Measurements from ENCODE around the gene ADAP1.
"Not testable (repeated sequence)": the region's sequence is repeated elsewhere in the genome, so short reads cannot be mapped to it uniquely, and the experiment has no call there.

Gene ADAP1

DNA sequence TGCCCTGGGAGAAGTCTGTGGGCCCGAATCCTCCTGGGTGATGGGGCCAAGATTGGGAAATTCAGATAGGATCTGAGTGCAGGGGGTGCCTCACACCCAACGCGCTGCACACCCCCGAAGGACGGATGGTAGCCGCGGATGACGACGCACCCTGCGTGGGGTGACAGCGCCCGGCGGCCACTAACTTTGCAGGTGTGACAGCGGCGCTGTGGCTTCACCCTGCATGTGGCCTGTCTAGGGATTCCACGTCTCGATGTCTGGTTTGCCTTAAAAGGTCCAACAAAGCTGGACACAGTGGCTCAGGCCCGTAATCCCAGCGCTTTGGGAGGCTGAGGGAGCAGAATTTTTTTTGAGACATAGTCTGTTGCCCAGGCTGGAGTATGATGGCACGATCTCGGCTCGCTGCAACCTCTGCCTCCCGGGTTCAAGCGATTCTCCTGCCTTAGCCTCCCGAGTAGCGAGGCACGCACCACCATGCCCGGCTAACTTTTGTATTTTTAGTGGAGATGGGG lies 18.6 kb downstream of the ADAP1 start:
- DNase-seq (ENCODE audit: low spot score), result no peak
- Mint-ChIP-seq H3K4me3 (peak overlapping the region; percentile 29), H3K36me3 (ENCODE audit: low read depth) (peaks cover 6% of the 10 kb centered on the region), H3K9me3 (peaks cover 13% of the 10 kb centered on the region), H3K27ac (peak overlapping the region; percentile 41), H3K4me1 (ENCODE audit: low read depth) (peaks cover 12% of the 10 kb centered on the region), H3K27me3 (ENCODE audit: low read depth) (peaks cover under 1% of the 10 kb centered on the region)

DNA sequence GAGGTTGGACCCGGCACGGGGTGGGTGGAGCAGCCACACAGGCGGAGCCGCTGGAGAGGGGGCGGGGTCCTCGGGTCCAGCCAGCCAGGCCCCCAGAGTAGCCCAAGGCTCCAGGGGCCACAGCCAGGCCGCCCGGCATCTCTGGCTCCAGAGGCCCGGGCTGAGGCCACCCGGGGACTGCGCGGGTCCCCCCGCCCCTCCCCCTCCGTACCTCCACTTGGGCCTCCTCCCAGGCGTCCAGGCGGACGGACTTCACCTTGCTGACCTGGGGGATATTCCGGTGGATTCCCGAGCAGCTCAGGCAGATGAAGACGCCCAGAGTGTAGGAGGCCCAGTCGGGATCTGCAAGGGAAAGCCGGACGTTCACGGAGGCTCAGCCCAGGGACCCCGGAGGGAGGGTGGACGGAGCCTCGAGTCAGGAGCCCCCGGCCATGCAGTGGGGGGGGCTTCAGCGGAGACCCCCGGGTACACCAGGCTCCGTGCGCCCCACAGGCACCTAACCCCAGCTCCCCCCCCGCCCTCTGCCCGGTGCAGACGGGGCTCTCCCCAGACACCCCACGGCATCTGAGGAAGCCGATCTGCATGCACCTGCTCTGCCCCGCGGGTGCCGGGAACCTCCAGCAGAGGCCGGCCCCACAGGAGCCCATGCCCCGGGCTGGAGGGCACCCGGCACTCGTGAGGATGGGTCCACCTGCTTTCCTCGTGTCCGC lies 19.2 kb downstream of the ADAP1 start:
- Mint-ChIP-seq H3K27ac (no peak overlapping the region), H3K9me3 (peaks cover 7% of the 10 kb centered on the region), H3K27me3 (ENCODE audit: low read depth) (no peaks in the 10 kb centered on the region), H3K36me3 (ENCODE audit: low read depth) (peaks cover 6% of the 10 kb centered on the region), H3K4me3 (no peak overlapping the region), H3K4me1 (ENCODE audit: low read depth) (peaks cover 7% of the 10 kb centered on the region)
- no peak for DNase-seq (ENCODE audit: low spot score)

DNA sequence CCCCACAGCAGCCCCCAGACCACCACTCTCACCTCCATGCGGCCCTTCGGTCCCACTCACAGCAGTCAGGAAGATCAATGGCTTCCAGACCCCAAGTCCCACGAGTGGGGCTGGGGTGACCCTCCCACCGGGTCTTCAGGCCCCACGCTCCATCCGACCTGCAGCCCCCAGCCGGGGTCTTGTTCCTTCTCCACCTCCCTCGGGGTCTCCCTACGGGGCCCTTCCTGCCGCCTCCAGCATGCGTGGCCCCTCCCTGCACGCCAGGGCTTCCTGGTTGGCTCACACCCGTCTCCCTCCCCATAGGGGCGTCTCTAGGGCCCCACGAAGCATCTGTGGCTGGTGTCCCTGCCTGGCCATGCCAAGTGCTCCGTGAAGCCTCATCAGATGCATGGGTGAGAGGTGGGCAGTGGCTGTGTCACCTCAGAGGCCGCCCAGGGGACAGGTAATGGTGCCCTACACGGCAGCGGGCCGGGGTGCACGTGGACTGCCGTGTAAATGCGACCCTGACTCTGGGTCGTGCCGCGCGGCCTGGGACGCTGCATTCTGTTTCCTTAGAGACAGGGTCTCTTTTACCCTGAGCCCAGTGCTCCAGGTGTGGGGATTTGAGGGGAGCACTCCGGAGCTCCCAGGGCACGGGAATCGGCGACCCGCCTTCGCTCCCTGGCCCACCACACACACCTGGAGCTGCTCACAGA lies 19.9 kb downstream of the ADAP1 start:
- Mint-ChIP-seq H3K36me3 (ENCODE audit: low read depth) (peaks cover 3% of the 10 kb centered on the region), H3K27ac (no peak overlapping the region), H3K4me3 (no peak overlapping the region), H3K4me1 (ENCODE audit: low read depth) (peaks cover 10% of the 10 kb centered on the region), H3K9me3 (no peaks in the 10 kb centered on the region), H3K27me3 (ENCODE audit: low read depth) (no peaks in the 10 kb centered on the region)
- no peak for DNase-seq (ENCODE audit: low spot score)

DNA sequence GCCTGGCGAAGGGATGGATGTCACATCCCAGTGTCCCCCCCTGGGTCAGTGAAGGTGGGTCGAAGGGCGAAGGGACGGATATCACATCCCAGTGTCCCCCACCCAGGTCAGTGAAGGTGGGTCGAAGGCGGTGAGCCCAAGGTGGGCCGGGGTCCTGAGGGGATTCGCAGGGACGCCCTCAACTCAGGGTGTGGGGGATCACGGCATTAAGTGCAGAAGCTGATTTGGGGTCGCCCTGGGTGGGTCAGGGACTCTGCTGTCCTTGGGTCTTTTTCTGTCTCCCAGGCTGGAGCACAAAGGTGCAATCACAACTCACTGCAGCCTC lies 21.9 kb downstream of the ADAP1 start:
- Mint-ChIP-seq H3K4me3 (no peak overlapping the region), H3K27me3 (ENCODE audit: low read depth) (no peaks in the 10 kb centered on the region), H3K9me3 (no peaks in the 10 kb centered on the region), H3K4me1 (ENCODE audit: low read depth) (peaks cover 20% of the 10 kb centered on the region), H3K36me3 (ENCODE audit: low read depth) (peaks cover 9% of the 10 kb centered on the region), H3K27ac (no peak overlapping the region)
- DNase-seq (ENCODE audit: low spot score), result no peak

DNA sequence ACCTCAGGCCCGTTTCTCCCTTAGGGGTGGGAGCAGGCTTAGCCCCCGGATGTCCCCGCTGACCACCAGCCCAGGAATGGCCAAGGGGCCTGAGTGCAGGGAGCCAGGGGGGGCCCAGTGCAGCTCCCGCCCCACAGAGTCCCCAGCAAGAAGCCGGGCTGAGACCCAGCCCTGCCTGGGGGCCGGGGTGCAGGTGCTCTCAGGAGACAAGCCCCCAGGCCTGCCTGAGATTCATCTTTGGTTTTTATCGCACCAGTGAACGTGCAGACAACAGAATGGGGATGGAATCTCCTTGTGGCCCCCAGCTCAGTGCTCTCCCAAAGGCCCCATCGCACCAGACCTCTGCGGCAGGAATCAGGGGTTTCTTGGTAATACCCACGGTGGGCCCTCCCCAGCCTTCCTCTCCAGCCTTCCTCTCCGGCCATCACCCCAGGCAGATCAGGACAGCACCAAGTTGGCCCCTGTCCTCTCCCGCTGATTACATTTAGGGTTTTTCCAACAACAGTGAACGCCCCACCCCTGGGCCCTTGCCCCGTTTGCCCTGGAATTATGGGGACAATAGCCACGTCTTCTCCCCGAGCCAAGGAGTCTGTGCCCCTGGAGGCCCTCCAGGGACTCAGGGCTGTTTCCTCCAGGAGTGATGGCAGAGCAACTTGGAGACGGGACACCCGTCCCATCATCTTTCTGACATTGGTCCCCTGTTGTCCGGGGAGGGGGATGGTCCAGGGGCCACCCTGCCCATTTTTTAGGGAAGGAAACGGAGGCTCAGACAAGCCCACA lies 22.4 kb downstream of the ADAP1 start:
- Mint-ChIP-seq H3K27me3 (ENCODE audit: low read depth) (no peaks in the 10 kb centered on the region), H3K4me3 (no peak overlapping the region), H3K4me1 (ENCODE audit: low read depth) (peaks cover 20% of the 10 kb centered on the region), H3K36me3 (ENCODE audit: low read depth) (peaks cover 9% of the 10 kb centered on the region), H3K27ac (peak overlapping the region; percentile 41), H3K9me3 (no peaks in the 10 kb centered on the region)
- DNase-seq (ENCODE audit: low spot score), result no peak

DNA sequence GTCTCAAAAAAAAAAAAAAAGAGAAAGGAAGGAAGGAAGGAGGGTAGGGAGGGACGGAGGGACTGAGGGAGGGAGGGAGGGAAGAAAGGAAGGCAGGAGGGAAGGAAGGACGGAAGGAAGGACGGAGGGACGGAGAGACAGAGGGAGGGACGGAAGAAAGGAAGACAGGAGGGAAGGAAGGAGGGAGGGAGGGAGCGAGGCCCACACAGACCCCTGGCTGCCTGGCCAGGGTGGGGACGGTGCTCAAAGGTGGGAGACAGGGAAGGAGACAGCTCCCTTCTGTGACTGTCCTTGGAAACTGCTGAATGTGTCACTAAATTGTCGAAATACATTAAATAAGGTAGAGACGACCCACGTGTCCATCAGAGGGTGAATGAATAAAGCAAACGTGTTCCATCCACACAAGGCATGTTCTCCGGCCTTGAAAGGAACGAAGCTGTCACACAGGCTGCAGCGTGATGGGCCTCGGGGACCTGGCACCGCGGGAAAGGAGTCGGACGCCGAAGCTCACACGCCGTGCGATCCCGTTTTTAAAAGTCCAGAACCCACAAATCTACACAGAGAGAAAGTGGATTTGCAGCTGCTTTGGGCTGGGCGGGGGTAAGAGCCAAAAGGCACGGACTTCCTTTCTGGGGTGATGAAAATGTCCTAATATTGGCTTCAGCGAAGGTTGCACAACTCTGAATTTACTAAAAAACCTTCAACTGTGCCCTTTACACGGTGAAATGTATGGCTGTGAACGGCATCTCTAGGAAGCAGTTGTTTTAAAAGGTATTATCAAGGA lies 23.3 kb downstream of the ADAP1 start:
- H3K9me3 Mint-ChIP-seq, result no peaks in the 10 kb centered on the region
- no peaks in the 10 kb centered on the region for H3K27me3 Mint-ChIP-seq (ENCODE audit: low read depth)
- no peak overlapping the region for H3K4me3 Mint-ChIP-seq
- DNase-seq (ENCODE audit: low spot score), result no peak
- no peak overlapping the region for H3K27ac Mint-ChIP-seq
- H3K36me3 Mint-ChIP-seq (ENCODE audit: low read depth), result peaks cover 9% of the 10 kb centered on the region
- H3K4me1 Mint-ChIP-seq (ENCODE audit: low read depth), result peaks cover 15% of the 10 kb centered on the region

DNA sequence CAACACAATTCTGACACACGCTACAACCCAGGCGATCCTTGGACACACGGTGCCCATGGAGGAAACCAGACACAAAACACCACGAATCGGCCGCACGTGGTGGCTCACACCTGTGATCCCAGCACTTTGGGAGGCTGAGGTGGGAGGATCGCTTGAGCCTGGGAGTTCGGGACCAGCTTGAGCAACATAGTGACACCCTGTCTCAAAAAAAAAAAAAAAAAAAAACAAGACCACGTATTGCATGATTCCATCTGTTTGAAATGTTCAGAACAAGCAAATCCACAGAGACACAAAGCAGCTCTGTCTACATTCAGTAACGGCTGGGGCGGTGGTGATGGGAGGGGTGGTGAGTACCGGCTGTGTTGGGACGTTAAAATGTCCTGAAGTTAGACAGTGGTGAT lies 25.2 kb downstream of the ADAP1 start:
- H3K27ac Mint-ChIP-seq, result peak overlapping the region; percentile 81
- H3K9me3 Mint-ChIP-seq, result no peaks in the 10 kb centered on the region
- H3K36me3 Mint-ChIP-seq (ENCODE audit: low read depth), result peaks cover 10% of the 10 kb centered on the region
- no peaks in the 10 kb centered on the region for H3K27me3 Mint-ChIP-seq (ENCODE audit: low read depth)
- no peak for DNase-seq (ENCODE audit: low spot score)
- H3K4me3 Mint-ChIP-seq, result peak overlapping the region; percentile 15
- peaks cover 16% of the 10 kb centered on the region for H3K4me1 Mint-ChIP-seq (ENCODE audit: low read depth)

DNA sequence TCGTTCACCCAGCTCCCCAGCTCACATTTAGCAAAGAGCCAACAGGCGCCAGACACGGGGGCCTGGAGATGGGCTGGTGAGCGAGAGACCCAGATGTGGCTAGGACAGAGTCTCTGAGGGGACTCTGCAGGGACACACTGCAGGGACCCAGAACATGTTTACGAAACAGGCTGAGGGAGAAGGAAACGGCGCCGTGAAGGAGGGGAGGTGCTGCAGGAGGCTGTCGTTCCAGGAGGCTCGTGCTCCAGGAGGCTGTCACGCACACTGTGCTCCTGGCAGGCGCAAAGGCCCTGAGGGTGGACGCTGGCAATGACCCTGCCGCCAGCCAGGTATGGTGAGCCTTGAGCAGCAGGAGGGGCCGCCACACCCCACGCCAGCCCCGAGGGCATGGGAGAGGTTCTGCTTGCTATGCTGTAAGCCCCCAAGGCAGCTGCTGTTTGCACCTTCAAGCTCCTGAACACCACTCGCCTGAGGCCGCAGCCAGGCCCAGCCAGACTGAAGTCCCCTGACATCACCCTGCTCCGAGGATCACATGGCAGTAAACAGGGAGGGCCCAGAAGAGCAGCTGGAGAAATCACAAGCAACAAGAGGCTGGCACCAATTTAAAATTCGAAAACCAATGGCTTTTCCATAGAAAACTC lies 27.3 kb downstream of the ADAP1 start:
- peaks cover 25% of the 10 kb centered on the region for H3K4me1 Mint-ChIP-seq (ENCODE audit: low read depth)
- H3K4me3 Mint-ChIP-seq, result no peak overlapping the region
- no peak for DNase-seq (ENCODE audit: low spot score)
- no peaks in the 10 kb centered on the region for H3K9me3 Mint-ChIP-seq
- no peaks in the 10 kb centered on the region for H3K27me3 Mint-ChIP-seq (ENCODE audit: low read depth)
- H3K27ac Mint-ChIP-seq, result peak overlapping the region; percentile 52
- H3K36me3 Mint-ChIP-seq (ENCODE audit: low read depth), result peaks cover 10% of the 10 kb centered on the region

DNA sequence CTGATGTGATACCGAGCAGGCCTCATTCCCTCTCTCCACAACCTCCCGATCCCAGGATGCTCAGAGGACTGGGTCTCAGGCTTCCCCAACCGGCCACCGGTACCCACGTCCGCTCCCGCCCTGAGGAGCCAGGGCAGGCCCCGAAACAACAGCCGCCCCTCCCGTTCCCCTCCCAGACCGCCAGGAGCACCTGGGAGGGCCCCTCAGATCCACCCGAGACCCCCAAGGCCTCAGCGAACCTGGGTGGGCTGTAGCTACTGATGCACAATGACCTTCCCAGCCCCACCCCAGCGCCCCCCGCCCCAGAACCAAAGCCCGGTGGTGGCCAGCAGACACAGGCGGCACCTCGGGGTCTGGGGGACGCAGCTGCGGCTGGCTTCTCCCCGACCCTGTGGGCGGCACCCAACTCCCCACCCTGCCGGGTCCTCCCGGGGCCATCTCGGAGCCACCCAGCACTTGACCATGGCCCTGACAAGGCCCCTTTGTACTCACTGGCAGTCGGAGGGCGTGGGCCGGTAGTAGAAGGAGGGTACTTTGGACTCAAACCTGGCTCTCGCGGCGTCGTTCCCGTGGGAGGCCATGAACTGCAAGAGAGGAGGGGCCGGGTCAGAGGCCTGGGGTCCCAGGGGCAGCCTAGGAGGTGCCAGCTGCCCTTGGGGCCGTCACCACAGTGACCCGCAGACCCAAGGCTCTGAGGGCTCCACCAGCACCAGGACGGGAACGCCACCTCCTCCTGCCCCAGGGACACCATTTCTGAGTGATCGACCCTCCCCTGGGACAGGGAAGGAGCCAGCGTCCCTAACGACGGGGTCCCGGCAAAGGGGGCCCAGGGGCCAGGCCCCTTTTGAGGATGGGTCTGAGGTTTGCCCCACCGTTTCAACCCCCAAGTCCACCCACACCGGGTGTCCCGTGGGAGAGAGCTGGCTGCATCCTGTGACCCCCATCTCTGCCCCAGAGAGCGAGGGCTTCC lies 28.1 kb downstream of the ADAP1 start:
- Mint-ChIP-seq H3K27ac (no peak overlapping the region), H3K4me3 (no peak overlapping the region), H3K27me3 (ENCODE audit: low read depth) (no peaks in the 10 kb centered on the region), H3K36me3 (ENCODE audit: low read depth) (peaks cover 10% of the 10 kb centered on the region), H3K9me3 (no peaks in the 10 kb centered on the region), H3K4me1 (ENCODE audit: low read depth) (peaks cover 27% of the 10 kb centered on the region)
- no peak for DNase-seq (ENCODE audit: low spot score)

DNA sequence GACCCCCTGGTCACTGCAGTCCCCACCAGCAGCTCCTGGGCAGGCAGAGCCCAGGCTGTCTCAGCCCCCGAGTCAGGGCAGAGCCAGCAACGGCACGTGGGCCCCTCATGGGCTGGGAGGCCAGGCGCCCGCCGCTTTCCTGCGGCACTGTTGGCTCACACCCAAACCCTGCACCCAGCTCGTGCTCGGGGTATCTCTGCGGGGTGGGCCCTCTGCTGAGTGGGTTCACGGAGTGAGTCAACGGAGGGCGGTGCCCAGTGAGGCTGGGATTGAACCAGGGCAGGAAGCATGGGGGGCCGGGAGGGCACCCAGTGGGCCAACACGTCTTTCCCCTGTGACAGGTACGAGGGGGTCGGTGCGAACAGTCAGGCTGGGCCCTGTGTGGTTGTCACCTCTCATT lies 28.9 kb downstream of the ADAP1 start:
- Mint-ChIP-seq H3K4me3 (no peak overlapping the region), H3K27ac (no peak overlapping the region), H3K36me3 (ENCODE audit: low read depth) (peaks cover 12% of the 10 kb centered on the region), H3K4me1 (ENCODE audit: low read depth) (peaks cover 34% of the 10 kb centered on the region), H3K9me3 (no peaks in the 10 kb centered on the region), H3K27me3 (ENCODE audit: low read depth) (no peaks in the 10 kb centered on the region)
- DNase-seq (ENCODE audit: low spot score), result no peak

DNA sequence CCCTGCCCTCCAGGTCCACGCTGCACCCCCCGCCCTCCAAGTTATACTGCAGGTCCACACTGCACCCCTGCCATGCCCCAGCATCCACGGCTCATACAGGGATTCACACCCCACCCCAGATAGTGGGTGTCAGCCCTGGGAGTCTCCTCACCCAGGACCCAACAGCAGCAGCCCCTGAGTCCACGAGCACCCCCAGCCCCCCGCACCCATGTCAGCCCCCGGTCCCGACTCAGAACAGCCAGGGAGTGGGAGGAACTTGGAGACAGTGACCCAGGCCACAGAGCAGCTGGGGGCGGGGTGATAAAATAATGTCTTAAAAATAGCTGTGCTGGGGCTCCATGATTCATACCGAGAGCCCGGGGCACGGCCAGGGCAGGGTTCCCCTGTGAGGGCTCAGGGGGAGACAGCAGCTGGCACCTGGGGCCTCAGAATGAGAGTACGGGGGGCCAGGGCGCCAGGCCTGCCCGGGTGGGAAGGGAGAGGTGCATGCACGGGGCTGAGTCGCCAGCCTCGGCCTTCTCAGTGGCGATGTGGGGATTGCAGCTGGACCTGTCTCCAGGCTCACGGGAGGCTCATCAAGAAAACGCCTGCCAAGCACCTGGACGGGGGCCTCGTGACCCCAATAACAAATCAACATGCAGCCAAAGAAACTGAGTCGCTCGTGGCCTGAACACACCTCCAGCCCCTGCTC lies 29.8 kb downstream of the ADAP1 start:
- H3K36me3 Mint-ChIP-seq (ENCODE audit: low read depth), result peaks cover 9% of the 10 kb centered on the region
- no peaks in the 10 kb centered on the region for H3K27me3 Mint-ChIP-seq (ENCODE audit: low read depth)
- peak overlapping the region; percentile 72 for H3K4me3 Mint-ChIP-seq
- peak overlapping the region; percentile 89 for H3K27ac Mint-ChIP-seq
- no peaks in the 10 kb centered on the region for H3K9me3 Mint-ChIP-seq
- DNase-seq (ENCODE audit: low spot score), result peak; percentile 83
- H3K4me1 Mint-ChIP-seq (ENCODE audit: low read depth), result peaks cover 31% of the 10 kb centered on the region

DNA sequence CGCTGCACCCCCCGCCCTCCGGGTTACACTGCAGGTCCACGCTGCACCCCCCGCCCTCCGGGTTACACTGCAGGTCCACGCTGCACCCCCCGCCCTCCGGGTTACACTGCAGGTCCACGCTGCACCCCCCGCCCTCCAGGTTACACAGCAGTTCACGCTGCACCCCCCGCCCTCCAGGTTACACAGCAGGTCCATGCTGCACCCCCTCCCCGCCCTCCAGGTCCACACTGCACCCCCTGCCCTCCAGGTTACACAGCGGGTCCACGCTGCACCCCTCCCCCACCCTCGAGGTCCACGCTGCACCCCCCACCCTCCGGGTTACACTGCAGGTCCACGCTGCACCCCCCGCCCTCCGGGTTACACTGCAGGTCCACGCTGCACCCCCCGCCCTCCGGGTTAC lies 30.4 kb downstream of the ADAP1 start:
- H3K27ac Mint-ChIP-seq, result not testable (repeated sequence)

More for the DNA sequence above, 30.4 kb downstream of the ADAP1 start:
- H3K36me3 Mint-ChIP-seq (ENCODE audit: low read depth); H3K9me3 Mint-ChIP-seq; DNase-seq (ENCODE audit: low spot score); H3K4me3 Mint-ChIP-seq; H3K27me3 Mint-ChIP-seq (ENCODE audit: low read depth): not testable (repeated sequence)
- H3K4me1 Mint-ChIP-seq (ENCODE audit: low read depth), result peaks cover 29% of the 10 kb centered on the region

Measured in T-helper 2 cell treated with Interferon-gamma antibody and Interleukin-4, amounts not matched to agents 5 μg/mL and 100 μg/mL, for 36 hours (primary cell).